NCI-H1105 treated with DMSO at 0.1 percent for 48 hours (cell line): ENCODE measurements around the gene TRAF5.

ENCODE experiments used
- DNase-seq: peaks from one replicate; lab custom pipeline; 2025; lab: John Stamatoyannopoulos, UW

The TRAF5 gene

GRCh38 chr1:211328084-211328694 lies 1.6 kb downstream of the TRAF5 start:
- no peak for DNase-seq

GRCh38 chr1:211328866-211329475 lies 2.3 kb downstream of the TRAF5 start:
- no peak for DNase-seq

- DNase-seq = no peak
Observed at GRCh38 chr1:211329764-211330201, 3.1 kb downstream of the TRAF5 start.

DNA sequence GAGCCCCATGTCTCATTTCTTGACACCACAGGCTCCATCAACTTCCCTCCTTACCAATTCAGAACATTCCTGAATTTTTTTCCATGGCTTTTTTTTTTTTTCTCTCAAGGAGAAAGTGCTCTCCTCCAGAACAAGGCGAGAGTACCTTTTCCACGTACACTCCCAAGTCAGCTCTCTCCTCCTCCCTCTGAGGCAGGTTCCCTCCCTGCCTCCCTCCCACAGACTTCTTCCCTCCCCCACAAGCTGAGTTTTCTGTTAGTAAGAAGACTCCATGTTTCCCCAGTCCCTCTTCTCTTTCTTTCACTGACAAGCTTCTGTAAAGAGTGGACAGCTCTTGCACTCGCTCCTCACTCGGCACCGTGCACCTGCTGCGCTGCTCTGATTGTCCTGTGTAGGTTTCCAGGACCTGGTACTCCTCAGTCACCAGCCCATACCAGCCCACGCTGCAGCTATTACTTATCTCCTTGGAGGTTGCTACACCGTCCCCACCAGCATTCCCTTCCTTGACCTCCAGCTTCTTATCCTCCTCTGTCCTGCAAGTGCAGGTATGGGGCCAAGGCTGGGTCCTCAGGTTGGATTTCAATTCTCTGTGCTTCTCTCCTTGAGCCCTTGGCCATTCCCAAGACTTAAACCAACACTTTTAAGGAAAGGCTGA lies 3.8 kb downstream of the TRAF5 start:
- no peak for DNase-seq

GRCh38 chr1:211331011-211331709 lies 4.5 kb downstream of the TRAF5 start:
- no peak for DNase-seq

DNA sequence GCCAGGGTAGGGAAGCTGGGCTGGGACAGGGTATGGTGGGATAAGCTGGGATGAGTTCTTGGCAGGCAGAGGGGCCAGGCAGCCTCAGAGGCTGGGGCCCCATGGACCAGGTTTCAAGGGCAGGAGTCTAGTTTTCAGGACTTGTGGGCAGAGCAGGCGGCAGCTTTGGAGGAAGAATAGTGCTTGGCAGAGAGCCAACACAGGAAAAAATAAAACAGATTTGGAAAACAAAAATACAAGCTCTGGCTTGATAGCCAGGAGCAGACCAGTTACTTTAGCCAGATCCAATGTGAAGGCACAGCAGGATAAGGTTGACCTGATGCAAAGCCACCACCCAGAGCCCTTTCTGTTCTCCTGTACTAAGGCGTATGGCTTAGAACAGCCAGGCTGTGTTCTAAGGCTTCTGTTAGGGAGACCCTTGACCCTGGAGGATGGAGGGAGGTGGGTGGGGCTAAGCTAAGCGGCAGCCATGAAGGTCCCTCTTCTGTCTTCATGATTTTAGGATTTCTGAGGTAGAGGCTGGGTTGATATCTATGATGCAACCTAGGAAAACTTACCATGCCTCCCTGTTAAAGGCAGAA lies 5.5 kb downstream of the TRAF5 start:
- DNase-seq = peak; percentile 32

GRCh38 chr1:211332830-211333229 lies 6.2 kb downstream of the TRAF5 start:
- DNase-seq = no peak

DNA sequence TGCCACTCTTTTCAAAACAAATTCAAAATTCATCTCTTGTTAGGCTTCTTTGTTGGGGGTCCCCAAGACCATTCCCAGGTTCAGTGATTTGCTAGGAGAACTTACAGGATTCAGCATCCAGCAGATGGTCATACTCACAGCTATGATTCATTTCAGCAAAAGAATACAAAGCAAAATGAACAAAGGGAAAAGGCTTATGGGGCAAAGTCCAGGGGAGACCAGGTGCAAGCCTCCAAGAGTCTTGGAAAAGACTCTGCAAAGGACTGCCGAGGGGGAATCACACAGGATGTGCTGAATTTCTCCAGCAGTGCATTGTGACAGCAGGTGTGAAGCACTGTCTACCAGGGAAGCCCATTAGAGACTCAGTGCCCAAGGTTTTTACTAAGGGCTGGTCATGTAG lies 7.3 kb downstream of the TRAF5 start:
- DNase-seq = no peak

GRCh38 chr1:211334986-211335385 lies 8.4 kb downstream of the TRAF5 start:
- DNase-seq = no peak

- no peak for DNase-seq
Observed at GRCh38 chr1:211335522-211336157, 9.0 kb downstream of the TRAF5 start.

- DNase-seq = no peak
Observed at GRCh38 chr1:211336161-211336560, 9.5 kb downstream of the TRAF5 start.

DNA sequence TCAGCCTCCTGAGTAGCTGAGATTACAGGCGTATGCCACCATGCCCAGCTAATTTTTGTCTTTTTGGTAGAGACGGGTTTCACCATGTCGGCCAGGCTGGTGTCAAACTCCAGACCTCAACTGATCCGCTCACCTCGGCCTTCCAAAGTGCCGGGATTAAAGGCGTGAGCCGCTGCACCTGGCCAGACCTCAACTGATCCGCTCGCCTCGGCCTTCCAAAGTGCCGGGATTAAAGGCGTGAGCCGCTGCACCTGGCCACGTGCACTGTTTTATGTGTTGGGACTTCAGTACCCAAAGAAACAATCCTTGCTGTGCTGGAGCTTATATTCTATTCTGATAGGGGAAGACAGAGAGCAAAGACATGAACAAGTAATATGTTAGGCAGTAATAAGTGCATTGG lies 10.1 kb downstream of the TRAF5 start:
- DNase-seq = no peak

- no peak for DNase-seq
Observed at GRCh38 chr1:211337430-211338223, 11.0 kb downstream of the TRAF5 start.

DNA sequence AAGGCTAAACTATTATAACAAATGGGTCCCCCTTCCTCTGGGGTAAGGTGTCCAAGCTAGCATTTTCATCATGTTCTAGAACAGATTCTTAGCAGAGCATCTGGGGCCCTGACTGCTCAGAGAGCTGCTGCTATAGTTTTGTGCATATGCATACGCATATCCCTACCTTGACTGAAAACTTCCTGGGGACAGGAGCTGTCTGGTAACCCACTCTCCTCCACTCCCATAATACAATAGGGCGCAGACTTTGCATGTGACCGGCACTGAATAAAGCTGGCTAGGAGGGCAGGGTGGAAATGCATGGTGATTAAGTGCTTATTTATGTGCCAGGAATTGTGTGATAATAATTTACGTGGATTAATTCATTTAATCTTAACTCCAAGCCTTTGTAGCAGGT lies 11.6 kb downstream of the TRAF5 start:
- DNase-seq = no peak

DNA sequence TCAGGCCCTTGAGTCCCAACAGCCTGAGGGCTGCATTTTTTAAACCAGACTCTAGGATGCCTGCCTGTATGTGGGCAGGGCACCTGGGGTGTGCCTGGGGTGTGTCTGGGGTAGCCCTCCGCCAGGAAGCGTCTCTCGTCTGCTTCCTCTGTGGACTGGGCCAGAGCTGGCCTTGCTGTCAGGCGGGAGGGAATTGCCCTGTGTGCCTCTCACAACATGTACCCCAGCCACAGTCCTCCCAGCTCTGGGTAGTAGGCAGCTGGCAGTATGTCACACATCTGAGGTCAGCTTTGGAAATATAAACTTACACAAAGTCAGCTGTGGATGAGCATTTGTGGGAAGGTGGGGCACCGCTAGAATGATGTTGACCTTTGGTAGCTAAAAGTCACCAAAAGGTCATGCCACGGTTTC lies 13.0 kb downstream of the TRAF5 start:
- no peak for DNase-seq

- no peak for DNase-seq
Observed at GRCh38 chr1:211340622-211341507, 14.2 kb downstream of the TRAF5 start.

DNA sequence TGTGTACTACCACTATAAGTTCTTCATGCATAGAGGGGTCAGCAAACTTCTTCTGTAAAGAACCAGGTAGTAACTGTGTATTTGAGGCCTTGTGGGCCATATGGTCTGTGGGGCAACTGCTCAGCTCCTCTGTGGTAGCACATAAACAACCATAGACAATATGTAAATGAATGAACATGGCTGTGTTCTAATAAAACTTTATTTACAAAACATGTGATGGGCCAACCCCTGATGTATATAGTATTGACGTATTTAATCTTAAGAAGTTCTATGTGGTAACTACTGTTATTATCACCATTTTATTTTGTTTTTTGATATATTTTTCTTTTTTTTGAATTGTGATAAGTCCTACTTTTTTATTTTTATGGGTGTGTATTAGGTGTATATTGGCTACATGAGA lies 15.4 kb downstream of the TRAF5 start:
- DNase-seq = no peak

GRCh38 chr1:211343607-211344006 lies 17.0 kb downstream of the TRAF5 start:
- DNase-seq = no peak

GRCh38 chr1:211344152-211344618 lies 17.6 kb downstream of the TRAF5 start:
- no peak for DNase-seq

GRCh38 chr1:211345719-211346118 lies 19.1 kb downstream of the TRAF5 start:
- DNase-seq = peak; percentile 39
